ENCODE results near the gene ADGRL4.

The ADGRL4 gene

GRCh38 chr1:78884685-78885452, 121.7 kb downstream of the ADGRL4 start (continued):
- no peak for TF ChIP-seq ZNF148 (tag by site-specific recombination; IDR thresholded peaks at IDR 0.05; ENCODE audit: borderline replicate concordance)
- no peak for TF ChIP-seq ZNF610 (tag by site-specific recombination; IDR thresholded peaks at IDR 0.05; ENCODE audit: borderline replicate concordance)
- peak; percentile 78 for TF ChIP-seq OSR2 (tag by site-specific recombination; IDR thresholded peaks at IDR 0.05)
- no peak for TF ChIP-seq ZNF223 (tag by site-specific recombination; IDR thresholded peaks at IDR 0.05)
- no peak for TF ChIP-seq ZNF549 (tag by site-specific recombination; IDR thresholded peaks at IDR 0.05)
- no peak for TF ChIP-seq ZNF510 (tag by site-specific recombination; IDR thresholded peaks at IDR 0.05; ENCODE audit: insufficient replicate concordance)
- no peak for TF ChIP-seq ZNF26 (tag by site-specific recombination; IDR thresholded peaks at IDR 0.05)
- no peak for TF ChIP-seq ZEB2 (tag by site-specific recombination; IDR thresholded peaks at IDR 0.05)
- TF ChIP-seq SCRT1 (tag by site-specific recombination; IDR thresholded peaks at IDR 0.05; ENCODE audit: borderline replicate concordance) = no peak
- no peak for TF ChIP-seq ZSCAN5A (tag by site-specific recombination; IDR thresholded peaks at IDR 0.05)
- no peak for TF ChIP-seq ZNF16 (tag by site-specific recombination; IDR thresholded peaks at IDR 0.05; ENCODE audit: low read depth)
- 0 out of 2 replicates have a peak, but pooled peaks have one; percentile 14 for TF ChIP-seq MZF1 (tag by site-specific recombination; IDR thresholded peaks at IDR 0.05; ENCODE audit: borderline replicate concordance)
- no peak for TF ChIP-seq ZNF544 (tag by site-specific recombination; IDR thresholded peaks at IDR 0.05)
- no peak for TF ChIP-seq ZNF785 (tag by site-specific recombination; IDR thresholded peaks at IDR 0.05)
- TF ChIP-seq ZNF501 (tag by site-specific recombination; IDR thresholded peaks at IDR 0.05) = no peak
- TF ChIP-seq ZNF423 (tag by site-specific recombination; IDR thresholded peaks at IDR 0.05) = peak; percentile 50; the same call in 1 of the 2 replicates
- TF ChIP-seq ZNF398 (tag by site-specific recombination; IDR thresholded peaks at IDR 0.05) = no peak
- TF ChIP-seq EGR2 (tag by site-specific recombination; IDR thresholded peaks at IDR 0.05; ENCODE audit: low read depth) = no peak
- TF ChIP-seq, protein P1, sequence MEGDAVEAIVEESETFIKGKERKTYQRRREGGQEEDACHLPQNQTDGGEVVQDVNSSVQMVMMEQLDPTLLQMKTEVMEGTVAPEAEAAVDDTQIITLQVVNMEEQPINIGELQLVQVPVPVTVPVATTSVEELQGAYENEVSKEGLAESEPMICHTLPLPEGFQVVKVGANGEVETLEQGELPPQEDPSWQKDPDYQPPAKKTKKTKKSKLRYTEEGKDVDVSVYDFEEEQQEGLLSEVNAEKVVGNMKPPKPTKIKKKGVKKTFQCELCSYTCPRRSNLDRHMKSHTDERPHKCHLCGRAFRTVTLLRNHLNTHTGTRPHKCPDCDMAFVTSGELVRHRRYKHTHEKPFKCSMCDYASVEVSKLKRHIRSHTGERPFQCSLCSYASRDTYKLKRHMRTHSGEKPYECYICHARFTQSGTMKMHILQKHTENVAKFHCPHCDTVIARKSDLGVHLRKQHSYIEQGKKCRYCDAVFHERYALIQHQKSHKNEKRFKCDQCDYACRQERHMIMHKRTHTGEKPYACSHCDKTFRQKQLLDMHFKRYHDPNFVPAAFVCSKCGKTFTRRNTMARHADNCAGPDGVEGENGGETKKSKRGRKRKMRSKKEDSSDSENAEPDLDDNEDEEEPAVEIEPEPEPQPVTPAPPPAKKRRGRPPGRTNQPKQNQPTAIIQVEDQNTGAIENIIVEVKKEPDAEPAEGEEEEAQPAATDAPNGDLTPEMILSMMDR (tag by site-specific recombination; IDR thresholded peaks at IDR 0.05) = no peak
- TF ChIP-seq ZNF280D (tag by site-specific recombination; IDR thresholded peaks at IDR 0.05) = 0 out of 2 replicates have a peak, but pooled peaks have one; percentile 13
- TF ChIP-seq, protein P2, sequence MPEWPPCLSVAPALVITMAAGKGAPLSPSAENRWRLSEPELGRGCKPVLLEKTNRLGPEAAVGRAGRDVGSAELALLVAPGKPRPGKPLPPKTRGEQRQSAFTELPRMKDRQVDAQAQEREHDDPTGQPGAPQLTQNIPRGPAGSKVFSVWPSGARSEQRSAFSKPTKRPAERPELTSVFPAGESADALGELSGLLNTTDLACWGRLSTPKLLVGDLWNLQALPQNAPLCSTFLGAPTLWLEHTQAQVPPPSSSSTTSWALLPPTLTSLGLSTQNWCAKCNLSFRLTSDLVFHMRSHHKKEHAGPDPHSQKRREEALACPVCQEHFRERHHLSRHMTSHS (tag by site-specific recombination; IDR thresholded peaks at IDR 0.05) = no peak
- no peak for TF ChIP-seq ZNF426 (tag by site-specific recombination; IDR thresholded peaks at IDR 0.05)
- 0 out of 2 replicates have a peak, but pooled peaks have one; percentile 36 for TF ChIP-seq ZNF660 (tag by site-specific recombination; IDR thresholded peaks at IDR 0.05)
- no peak for TF ChIP-seq ZNF416 (tag by site-specific recombination; IDR thresholded peaks at IDR 0.05)
